Esophagus muscularis mucosa (tissue), 3 donors: Measurements from ENCODE around the gene KANSL3.

ENCODE experiments used
- POLR2AphosphoS5 ChIP-seq, 2 donors: sonication (generic); formaldehyde crosslinking; IDR thresholded peaks; one replicate each; pipeline ENCODE4 v1.6.1; 2017; ENCODE audit warnings: antibody characterized with exemption in 2 of 2
- TF ChIP-seq, protein P1 (sequence below), 3 experiments: fragments of 200-600 bp in 2 of 3; fragments of 450-650 bp in 1 of 3; sonication (generic) in 2 of 3; IDR thresholded peaks; one replicate each; pipeline ENCODE4 v1.5.1; 2017 to 2019; ENCODE audit warnings: antibody characterized with exemption in 3 of 3, mild to moderate bottlenecking in 2 of 3, moderate library complexity in 1 of 3

GRCh38 chr2:96663177-96663576 lies 25.1 kb upstream of the KANSL3 start:
- TF ChIP-seq, protein P1, sequence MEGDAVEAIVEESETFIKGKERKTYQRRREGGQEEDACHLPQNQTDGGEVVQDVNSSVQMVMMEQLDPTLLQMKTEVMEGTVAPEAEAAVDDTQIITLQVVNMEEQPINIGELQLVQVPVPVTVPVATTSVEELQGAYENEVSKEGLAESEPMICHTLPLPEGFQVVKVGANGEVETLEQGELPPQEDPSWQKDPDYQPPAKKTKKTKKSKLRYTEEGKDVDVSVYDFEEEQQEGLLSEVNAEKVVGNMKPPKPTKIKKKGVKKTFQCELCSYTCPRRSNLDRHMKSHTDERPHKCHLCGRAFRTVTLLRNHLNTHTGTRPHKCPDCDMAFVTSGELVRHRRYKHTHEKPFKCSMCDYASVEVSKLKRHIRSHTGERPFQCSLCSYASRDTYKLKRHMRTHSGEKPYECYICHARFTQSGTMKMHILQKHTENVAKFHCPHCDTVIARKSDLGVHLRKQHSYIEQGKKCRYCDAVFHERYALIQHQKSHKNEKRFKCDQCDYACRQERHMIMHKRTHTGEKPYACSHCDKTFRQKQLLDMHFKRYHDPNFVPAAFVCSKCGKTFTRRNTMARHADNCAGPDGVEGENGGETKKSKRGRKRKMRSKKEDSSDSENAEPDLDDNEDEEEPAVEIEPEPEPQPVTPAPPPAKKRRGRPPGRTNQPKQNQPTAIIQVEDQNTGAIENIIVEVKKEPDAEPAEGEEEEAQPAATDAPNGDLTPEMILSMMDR (IDR thresholded peaks at IDR 0.05) = no peak
- TF ChIP-seq POLR2AphosphoS5 (IDR thresholded peaks at IDR 0.05) = no peak
